Measurements from ENCODE around the gene OR7G1.

The OR7G1 gene

GRCh38 chr19:9115307-9115813 lies at the start of gene OR7G1:
Gene OR7G1, minus strand, starts transcription at chr19:9115763. Its CDS starts 0 bp downstream, at chr19:9115763.
- no peaks in the 10 kb centered on the region for H3F3A ChIP-seq (ENCODE audit: insufficient read depth)
- no peaks in the 10 kb centered on the region for H3K79me2 ChIP-seq (ENCODE audit: insufficient read depth, low read length)
- H3K27ac ChIP-seq (ENCODE audit: low read depth, low read length) = no peak within 1 kb of the TSS
- no peak within 1 kb of the TSS for H3K4me3 ChIP-seq (ENCODE audit: insufficient read depth, low read length, poor library complexity, severe bottlenecking)
- no peaks in the 10 kb centered on the region for H3K27me3 ChIP-seq (ENCODE audit: low read length)
- H3K4me2 ChIP-seq (ENCODE audit: low read depth, low read length, poor library complexity, severe bottlenecking) = no peak within 1 kb of the TSS
- no peak within 1 kb of the TSS for H3K9ac ChIP-seq (ENCODE audit: low read length)
- no peaks in the 10 kb centered on the region for H3K9me3 ChIP-seq (ENCODE audit: insufficient read depth, low read length)
- TF ChIP-seq CTCF (IDR thresholded peaks at IDR 0.05; ENCODE audit: insufficient read depth, low read length, poor library complexity, severe bottlenecking) = no peak
- TF ChIP-seq EZH2phosphoT487 (conservative IDR thresholded peaks at IDR 0.05; ENCODE audit: low read length) = no peak
- no peaks in the 10 kb centered on the region for H3K9me2 ChIP-seq (replicated peaks; ENCODE audit: insufficient read depth, low read length)
- H2AFZ ChIP-seq (ENCODE audit: low read depth, low read length, severe bottlenecking) = no peak within 1 kb of the TSS
- no peaks in the 10 kb centered on the region for H4K20me1 ChIP-seq (ENCODE audit: low read depth, low read length)
- H3K36me3 ChIP-seq (ENCODE audit: low read length) = no peaks in the 10 kb centered on the region

- Histone ChIP-seq H3K9me3 (ENCODE audit: insufficient read depth, low read length) (no peaks in the 10 kb centered on the region), H3K36me3 (ENCODE audit: low read length) (peaks cover 19% of the 10 kb centered on the region; the same call in 1 of the 2 replicates)
These were observed 49.7 kb upstream of the OR7G1 start for GRCh38 chr19:9165261-9165660.

GRCh38 chr19:9161427-9161826 lies 45.9 kb upstream of the OR7G1 start:
- no peaks in the 10 kb centered on the region for H3K9me3 ChIP-seq (ENCODE audit: insufficient read depth, low read length)
- H3K79me2 ChIP-seq (ENCODE audit: insufficient read depth, low read length) = peaks cover 2% of the 10 kb centered on the region; the same call in 1 of the 2 replicates
- peaks cover 28% of the 10 kb centered on the region; the same call in 1 of the 2 replicates for H3K36me3 ChIP-seq (ENCODE audit: low read length)
- H3K4me3 ChIP-seq (ENCODE audit: insufficient read depth, low read length, poor library complexity, severe bottlenecking) = no peak overlapping the region
- H2AFZ ChIP-seq (ENCODE audit: low read depth, low read length, severe bottlenecking) = no peak overlapping the region
- no peak overlapping the region for H3K4me2 ChIP-seq (ENCODE audit: low read depth, low read length, poor library complexity, severe bottlenecking)
- H3F3A ChIP-seq (ENCODE audit: insufficient read depth) = no peaks in the 10 kb centered on the region
- no peak for TF ChIP-seq CTCF (IDR thresholded peaks at IDR 0.05; ENCODE audit: insufficient read depth, low read length, poor library complexity, severe bottlenecking)
- no peak for TF ChIP-seq EZH2phosphoT487 (conservative IDR thresholded peaks at IDR 0.05; ENCODE audit: low read length)
- no peak overlapping the region for H3K27ac ChIP-seq (ENCODE audit: low read depth, low read length)
- no peaks in the 10 kb centered on the region for H3K27me3 ChIP-seq (ENCODE audit: low read length)
- H3K9me2 ChIP-seq (replicated peaks; ENCODE audit: insufficient read depth, low read length) = no peaks in the 10 kb centered on the region
- H3K9ac ChIP-seq (ENCODE audit: low read length) = no peak overlapping the region
- H4K20me1 ChIP-seq (ENCODE audit: low read depth, low read length) = peaks cover 8% of the 10 kb centered on the region; the same call in 1 of the 2 replicates

More at GRCh38 chr19:9165261-9165660, 49.7 kb upstream of the OR7G1 start:
- no peak overlapping the region for H3K9ac ChIP-seq (ENCODE audit: low read length)
- H3K79me2 ChIP-seq (ENCODE audit: insufficient read depth, low read length) = no peaks in the 10 kb centered on the region
- H3K4me3 ChIP-seq (ENCODE audit: insufficient read depth, low read length, poor library complexity, severe bottlenecking) = no peak overlapping the region
- TF ChIP-seq CTCF (IDR thresholded peaks at IDR 0.05; ENCODE audit: insufficient read depth, low read length, poor library complexity, severe bottlenecking) = no peak
- no peak for TF ChIP-seq EZH2phosphoT487 (conservative IDR thresholded peaks at IDR 0.05; ENCODE audit: low read length)
- peaks cover 8% of the 10 kb centered on the region; the same call in 1 of the 2 replicates for H4K20me1 ChIP-seq (ENCODE audit: low read depth, low read length)
- H3K27me3 ChIP-seq (ENCODE audit: low read length) = no peaks in the 10 kb centered on the region
- no peak overlapping the region for H2AFZ ChIP-seq (ENCODE audit: low read depth, low read length, severe bottlenecking)
- H3K27ac ChIP-seq (ENCODE audit: low read depth, low read length) = no peak overlapping the region
- no peak overlapping the region for H3K4me2 ChIP-seq (ENCODE audit: low read depth, low read length, poor library complexity, severe bottlenecking)
- no peaks in the 10 kb centered on the region for H3F3A ChIP-seq (ENCODE audit: insufficient read depth)
- H3K9me2 ChIP-seq (replicated peaks; ENCODE audit: insufficient read depth, low read length) = no peaks in the 10 kb centered on the region

Data from SU-DHL-6 (cell line).